Mesothelial cell of epicardium (in vitro differentiated cells): ENCODE measurements around the gene B3GALT5. TPM values are rescaled to one million over a fixed set of nuclear protein-coding genes. Genes with fewer than 3 reads are reported as not detected.
A peak's percentile ranks its signal among the peaks of the same experiment; 100 is the strongest.

Source experiments
- DNase-seq, 2 experiments: peaks; one replicate each; pipeline ENCODE4 v3.0.0; 2021; ENCODE audit warnings: low spot score in 2 of 2; ENCODE audit not compliant: unreplicated experiment in 2 of 2
- H3K27ac Mint-ChIP-seq: 2 replicates; pipeline ENCODE4 v1.8.0; 2021; ENCODE audit warnings: mixed read lengths
- H3K27me3 Mint-ChIP-seq: 2 replicates; pipeline ENCODE4 v1.8.0; 2021; ENCODE audit warnings: low read depth, mixed read lengths
- H3K36me3 Mint-ChIP-seq: 2 replicates; pipeline ENCODE4 v1.8.0; 2021; ENCODE audit warnings: mixed read lengths
- H3K4me1 Mint-ChIP-seq: 2 replicates; pipeline ENCODE4 v1.8.0; 2021; ENCODE audit warnings: mixed read lengths
- H3K4me3 Mint-ChIP-seq: 2 replicates; pipeline ENCODE4 v1.8.0; 2021; ENCODE audit warnings: mild to moderate bottlenecking, moderate library complexity, mixed read lengths
- H3K9me3 Mint-ChIP-seq: 2 replicates; pipeline ENCODE4 v1.8.0; 2021; ENCODE audit warnings: mixed read lengths
- total RNA-seq: library from RNA; stranded (reverse); gene quantifications from 3 replicates; pipeline ENCODE4 v1.2.1, GENCODE V29; 2021
- TF ChIP-seq, protein P1 (sequence below): fragments of 200-600 bp; sonication (generic); IDR thresholded peaks from one replicate; pipeline ENCODE4 v1.5.0; 2021; ENCODE audit warnings: antibody characterized with exemption; ENCODE audit not compliant: unreplicated experiment

Gene B3GALT5
- total RNA-seq, 1 donor from 2014 or later: 6.8 TPM

DNA sequence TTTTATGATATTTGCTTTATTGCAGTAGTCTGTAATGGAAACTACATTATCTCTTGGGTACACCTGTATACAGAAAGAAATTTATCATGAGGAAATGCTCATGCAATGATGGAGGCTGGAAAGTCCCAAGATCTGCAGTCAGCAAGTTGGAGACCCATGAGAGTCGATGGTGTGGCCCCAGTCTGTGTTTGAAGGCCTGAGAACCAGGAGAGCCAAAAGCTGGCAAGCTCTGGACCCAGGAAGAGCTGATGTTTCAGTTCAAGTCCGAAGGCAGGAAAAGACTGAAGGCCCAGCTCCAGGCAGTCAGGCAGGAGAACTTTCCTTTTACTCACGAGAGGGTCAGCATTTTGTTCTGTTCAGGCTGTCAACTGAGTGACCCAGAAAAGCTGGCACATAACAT is 42.2 kb downstream of the B3GALT5 start:
- no peak for DNase-seq
- Mint-ChIP-seq H3K27ac (no peak overlapping the region), H3K36me3 (peaks cover 36% of the 10 kb centered on the region), H3K9me3 (peaks cover 14% of the 10 kb centered on the region), H3K4me3 (no peak overlapping the region), H3K4me1 (peaks cover 14% of the 10 kb centered on the region), H3K27me3 (no peaks in the 10 kb centered on the region)
- TF ChIP-seq, protein P1, sequence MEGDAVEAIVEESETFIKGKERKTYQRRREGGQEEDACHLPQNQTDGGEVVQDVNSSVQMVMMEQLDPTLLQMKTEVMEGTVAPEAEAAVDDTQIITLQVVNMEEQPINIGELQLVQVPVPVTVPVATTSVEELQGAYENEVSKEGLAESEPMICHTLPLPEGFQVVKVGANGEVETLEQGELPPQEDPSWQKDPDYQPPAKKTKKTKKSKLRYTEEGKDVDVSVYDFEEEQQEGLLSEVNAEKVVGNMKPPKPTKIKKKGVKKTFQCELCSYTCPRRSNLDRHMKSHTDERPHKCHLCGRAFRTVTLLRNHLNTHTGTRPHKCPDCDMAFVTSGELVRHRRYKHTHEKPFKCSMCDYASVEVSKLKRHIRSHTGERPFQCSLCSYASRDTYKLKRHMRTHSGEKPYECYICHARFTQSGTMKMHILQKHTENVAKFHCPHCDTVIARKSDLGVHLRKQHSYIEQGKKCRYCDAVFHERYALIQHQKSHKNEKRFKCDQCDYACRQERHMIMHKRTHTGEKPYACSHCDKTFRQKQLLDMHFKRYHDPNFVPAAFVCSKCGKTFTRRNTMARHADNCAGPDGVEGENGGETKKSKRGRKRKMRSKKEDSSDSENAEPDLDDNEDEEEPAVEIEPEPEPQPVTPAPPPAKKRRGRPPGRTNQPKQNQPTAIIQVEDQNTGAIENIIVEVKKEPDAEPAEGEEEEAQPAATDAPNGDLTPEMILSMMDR: no peak

DNA sequence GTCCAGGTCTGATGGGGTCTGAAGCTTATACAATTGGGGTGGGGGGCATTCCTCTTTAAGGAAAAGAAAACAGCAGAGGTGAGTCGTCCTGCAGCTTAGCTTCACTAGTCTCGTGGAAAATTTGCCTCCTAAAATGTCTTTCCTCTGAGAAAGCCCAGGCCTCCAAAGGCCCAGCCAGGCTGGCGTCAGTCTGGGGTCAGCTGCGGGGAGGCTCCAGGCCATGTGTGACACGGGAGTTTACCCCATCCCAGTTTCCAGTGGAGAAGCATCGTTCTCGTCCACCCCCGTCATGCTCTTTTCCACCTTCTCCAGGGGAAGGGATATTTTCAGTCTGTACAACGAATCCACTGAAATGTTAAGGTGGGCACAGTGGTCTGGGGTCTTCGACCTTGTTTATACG is 42.8 kb downstream of the B3GALT5 start:
- DNase-seq: no peak
- TF ChIP-seq, protein P1: no peak
- Mint-ChIP-seq H3K9me3 (peaks cover 14% of the 10 kb centered on the region), H3K4me3 (no peak overlapping the region), H3K36me3 (peaks cover 37% of the 10 kb centered on the region), H3K4me1 (peaks cover 20% of the 10 kb centered on the region), H3K27ac (no peak overlapping the region), H3K27me3 (no peaks in the 10 kb centered on the region)

DNA sequence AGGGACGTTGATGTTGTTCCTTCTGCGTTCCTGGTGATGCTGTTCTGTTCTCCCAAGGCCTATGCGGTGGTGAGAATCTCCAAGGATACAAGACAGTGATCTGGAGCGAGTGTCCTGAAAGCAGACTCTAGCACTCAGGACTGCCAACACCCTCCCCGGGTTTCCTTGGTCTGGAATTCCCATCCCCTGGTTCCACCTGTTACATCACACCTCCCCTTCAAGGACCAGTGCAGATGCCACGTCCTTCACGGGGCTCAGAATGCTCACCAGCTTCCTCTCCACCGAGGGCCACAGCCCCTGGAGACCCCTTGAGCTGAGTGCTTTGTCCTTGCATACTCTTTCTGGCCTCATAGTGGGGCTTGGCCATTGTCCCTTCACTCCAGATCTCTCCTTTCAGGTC is 43.5 kb downstream of the B3GALT5 start:
- H3K27me3 Mint-ChIP-seq: no peaks in the 10 kb centered on the region
- peaks cover 41% of the 10 kb centered on the region for H3K36me3 Mint-ChIP-seq
- no peak for DNase-seq
- H3K4me1 Mint-ChIP-seq: peaks cover 27% of the 10 kb centered on the region
- H3K9me3 Mint-ChIP-seq: peaks cover 14% of the 10 kb centered on the region
- TF ChIP-seq, protein P1: no peak
- no peak overlapping the region for H3K4me3 Mint-ChIP-seq
- no peak overlapping the region for H3K27ac Mint-ChIP-seq

DNA sequence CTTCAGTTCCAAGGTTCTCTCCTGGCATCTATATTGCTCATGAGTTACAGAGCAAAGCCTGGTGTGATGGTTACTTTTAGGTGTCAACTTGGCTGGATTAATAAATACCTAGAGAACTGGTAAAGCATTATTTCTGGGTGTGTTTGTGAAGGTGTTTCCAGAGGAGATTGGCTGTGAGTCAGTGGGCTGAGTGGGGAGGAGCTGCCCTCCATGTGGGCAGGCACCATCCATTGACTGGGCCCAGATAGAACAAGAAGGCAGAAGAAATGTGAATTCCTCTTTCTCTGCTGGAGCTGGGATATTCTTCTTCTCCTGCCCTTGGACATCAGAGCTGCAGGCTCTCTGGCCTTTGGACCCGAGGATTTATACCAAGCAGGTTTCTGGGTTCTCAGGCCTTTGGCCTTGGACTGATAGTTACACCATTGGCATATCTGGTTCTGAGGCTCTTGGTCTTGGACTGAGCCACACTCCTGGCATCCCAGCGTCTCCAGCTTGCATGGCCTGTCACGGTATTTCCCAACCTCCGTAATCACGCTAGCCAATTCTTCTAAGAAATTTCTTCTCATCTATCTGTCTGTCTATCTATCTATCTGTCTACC is 44.5 kb downstream of the B3GALT5 start:
- H3K27me3 Mint-ChIP-seq: no peaks in the 10 kb centered on the region
- no peak for DNase-seq
- H3K4me3 Mint-ChIP-seq: no peak overlapping the region
- TF ChIP-seq, protein P1: no peak
- H3K9me3 Mint-ChIP-seq: peaks cover 14% of the 10 kb centered on the region
- no peak overlapping the region for H3K27ac Mint-ChIP-seq
- peaks cover 28% of the 10 kb centered on the region for H3K4me1 Mint-ChIP-seq
- peaks cover 36% of the 10 kb centered on the region for H3K36me3 Mint-ChIP-seq

DNA sequence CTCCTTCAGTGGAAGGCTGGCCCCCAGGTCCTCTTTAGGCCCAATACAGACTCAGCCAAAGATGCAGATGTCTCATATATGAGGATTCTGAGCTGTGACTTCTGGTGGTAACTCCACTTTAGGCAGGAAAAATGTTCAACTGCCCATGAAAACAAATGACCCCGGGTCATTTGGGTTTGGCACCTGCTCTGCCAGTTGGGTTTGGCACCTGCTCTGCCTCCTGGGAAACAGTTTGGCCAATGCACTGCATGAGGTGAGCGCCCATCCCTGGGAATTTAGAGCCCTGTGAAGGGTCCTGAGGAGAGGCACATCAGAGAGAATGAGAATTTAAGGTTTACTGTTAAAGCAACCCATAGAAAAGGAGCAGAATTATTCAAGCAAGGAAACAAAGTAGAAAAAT is 45.3 kb downstream of the B3GALT5 start:
- Mint-ChIP-seq H3K27ac (peak overlapping the region; percentile 75), H3K36me3 (peaks cover 33% of the 10 kb centered on the region), H3K27me3 (no peaks in the 10 kb centered on the region), H3K9me3 (peaks cover 11% of the 10 kb centered on the region), H3K4me3 (no peak overlapping the region), H3K4me1 (peaks cover 28% of the 10 kb centered on the region)
- TF ChIP-seq, protein P1: no peak
- DNase-seq: no peak
